Panc1 (cell line): ENCODE measurements around the gene ATXN7L1. TPM values are rescaled to one million over a fixed set of nuclear protein-coding genes. Genes with fewer than 3 reads are reported as not detected.

Experiments used
- ATAC-seq: fragments of 200-7000 bp; cut with Tn5 transposase; 2 replicates; pipeline ENCODE4 v1.9.1; 2020; ENCODE audit warnings: mild to moderate bottlenecking, moderate library complexity
- BruUV-seq: library from RNA; stranded (reverse); fragments of 400-500 nt; replicated peaks from 2 replicates; lab custom pipeline; 2021; lab: Mats Ljungman, UMichigan
- CTCF ChIA-PET: fragments of 300-600 bp; sonication (Branson Sonifier 250); formaldehyde crosslinking; loops from one replicate; lab custom pipeline; 2022; ENCODE audit warnings: antibody characterized with exemption; lab: Charles Lee
- POLR2A ChIA-PET: fragments of 300-600 bp; sonication (Branson Sonifier 250); formaldehyde crosslinking; loops from one replicate; lab custom pipeline; 2022; ENCODE audit warnings: antibody characterized with exemption; lab: Charles Lee
- DNase-seq: peaks from one replicate; pipeline ENCODE4 v3.0.0-alpha.2; 2010; ENCODE audit warnings: low read depth, low spot score
- H3K27ac ChIP-seq: 2 replicates; pipeline ENCODE4 v1.5.1; 2011; ENCODE audit warnings: mild to moderate bottlenecking, low read length, inconsistent platforms
- H3K27me3 ChIP-seq: fragments of 200-500 bp; sonication (Bioruptor generic); 2 replicates; pipeline ENCODE4 v1.6.0; 2014; ENCODE audit warnings: low read length, inconsistent platforms; ENCODE audit not compliant: control insufficient read depth, insufficient read depth
- H3K36me3 ChIP-seq: fragments of 200-500 bp; sonication (Bioruptor generic); 2 replicates; pipeline ENCODE4 v1.5.1; 2014; ENCODE audit warnings: inconsistent platforms, mild to moderate bottlenecking, low read length, moderate library complexity; ENCODE audit not compliant: control insufficient read depth, insufficient read depth
- H3K4me1 ChIP-seq: 2 replicates; pipeline ENCODE4 v1.5.1; 2011; ENCODE audit warnings: inconsistent platforms, mild to moderate bottlenecking, low read length, moderate library complexity; ENCODE audit not compliant: control insufficient read depth, insufficient read depth
- H3K4me3 ChIP-seq, 2 experiments: 2 replicates each; pipeline ENCODE4 v1.5.1; 2011 to 2012; ENCODE audit warnings: low read depth in 2 of 2, low read length in 2 of 2, mild to moderate bottlenecking in 2 of 2, inconsistent platforms in 1 of 2, moderate library complexity in 1 of 2
- H3K9me3 ChIP-seq: fragments of 200-500 bp; sonication (Bioruptor generic); 2 replicates; pipeline ENCODE4 v1.5.1; 2014; ENCODE audit warnings: low read depth, mild to moderate bottlenecking, inconsistent platforms, low read length, moderate library complexity; ENCODE audit not compliant: control insufficient read depth, insufficient read depth
- POLR2AphosphoS5 ChIP-seq: IDR thresholded peaks from 2 replicates; pipeline ENCODE4 v1.6.1; 2012; ENCODE audit warnings: mild to moderate bottlenecking, low read depth, low read length, moderate library complexity
- TCF7L2 ChIP-seq: IDR thresholded peaks from 2 replicates; pipeline ENCODE4 v1.6.1; 2011; ENCODE audit warnings: mild to moderate bottlenecking, low read depth, low read length, inconsistent platforms
- in situ Hi-C: cut with HindIII; loops from 2 replicates; pipeline ENCODE4 v1.10.0; 2016; ENCODE audit warnings: low sequenced_read_pairs, low pct_unique_long_range_greater_than_20kb
- intact Hi-C: fragments of 100-400 bp; cut with micrococcal nuclease; formaldehyde crosslinking; loops from one replicate; pipeline ENCODE4 v1.10.0; 2022; ENCODE audit not compliant: unreplicated experiment
- total RNA-seq: library from RNA; stranded (reverse); gene quantifications from one replicate; pipeline ENCODE4 v1.2.1, GENCODE V29; 2021; ENCODE audit not compliant: unreplicated experiment
- TF ChIP-seq, protein P1 (sequence below): fragments of 450-650 bp; IDR thresholded peaks from 2 replicates; pipeline ENCODE4 v1.5.1; 2017; ENCODE audit warnings: mild to moderate bottlenecking
- TF ChIP-seq, protein P2 (sequence below), 2 experiments: IDR thresholded peaks; 2 replicates each; pipeline ENCODE4 v1.6.1; 2011 to 2012; ENCODE audit warnings: low read depth in 2 of 2, control low read depth in 1 of 2, low read length in 1 of 2, mild to moderate bottlenecking in 1 of 2, moderate library complexity in 1 of 2; ENCODE audit not compliant: insufficient read depth in 1 of 2

The ATXN7L1 gene
- total RNA-seq, 1 experiment from 2014 or later: 10.8 TPM

DNA sequence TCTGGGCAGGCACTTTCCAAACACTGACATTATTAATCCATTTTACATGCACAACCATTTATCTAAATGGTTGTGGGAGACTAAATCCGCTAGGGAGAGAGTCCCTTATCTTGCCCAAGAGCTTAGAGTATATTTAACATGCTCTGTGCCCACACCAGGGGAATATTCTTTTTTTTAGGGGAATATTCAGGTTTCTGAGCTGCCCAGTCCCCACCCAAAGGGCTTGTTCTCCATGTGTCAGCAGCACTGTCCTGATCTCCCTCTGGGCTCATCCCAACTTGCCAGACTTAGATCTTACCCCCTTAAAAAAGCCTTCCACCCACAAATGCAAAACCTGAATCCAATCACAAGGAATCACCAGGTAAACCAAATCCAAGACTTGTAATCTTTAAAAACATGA, 132.1 kb downstream of the ATXN7L1 start:
- Histone ChIP-seq H3K36me3 (no peaks in the 10 kb centered on the region), H3K27ac (no peak overlapping the region), H3K27me3 (no peaks in the 10 kb centered on the region), H3K9me3 (no peaks in the 10 kb centered on the region), H3K4me3 (no peak overlapping the region), H3K4me1 (no peaks in the 10 kb centered on the region)
- POLR2A ChIA-PET: no interaction called here
- in situ Hi-C loops (no loop called here), intact Hi-C loops (loop anchor here (10.0 kb wide), 1 partner anchor 89 kb away; no protein-coding TSS in a partner anchor)
- BruUV-seq: no TSS peak
- ATAC-seq (no peak), DNase-seq (no peak)
- TF ChIP-seq TCF7L2 (no peak), POLR2AphosphoS5 (no peak)
- TF ChIP-seq, protein P1, sequence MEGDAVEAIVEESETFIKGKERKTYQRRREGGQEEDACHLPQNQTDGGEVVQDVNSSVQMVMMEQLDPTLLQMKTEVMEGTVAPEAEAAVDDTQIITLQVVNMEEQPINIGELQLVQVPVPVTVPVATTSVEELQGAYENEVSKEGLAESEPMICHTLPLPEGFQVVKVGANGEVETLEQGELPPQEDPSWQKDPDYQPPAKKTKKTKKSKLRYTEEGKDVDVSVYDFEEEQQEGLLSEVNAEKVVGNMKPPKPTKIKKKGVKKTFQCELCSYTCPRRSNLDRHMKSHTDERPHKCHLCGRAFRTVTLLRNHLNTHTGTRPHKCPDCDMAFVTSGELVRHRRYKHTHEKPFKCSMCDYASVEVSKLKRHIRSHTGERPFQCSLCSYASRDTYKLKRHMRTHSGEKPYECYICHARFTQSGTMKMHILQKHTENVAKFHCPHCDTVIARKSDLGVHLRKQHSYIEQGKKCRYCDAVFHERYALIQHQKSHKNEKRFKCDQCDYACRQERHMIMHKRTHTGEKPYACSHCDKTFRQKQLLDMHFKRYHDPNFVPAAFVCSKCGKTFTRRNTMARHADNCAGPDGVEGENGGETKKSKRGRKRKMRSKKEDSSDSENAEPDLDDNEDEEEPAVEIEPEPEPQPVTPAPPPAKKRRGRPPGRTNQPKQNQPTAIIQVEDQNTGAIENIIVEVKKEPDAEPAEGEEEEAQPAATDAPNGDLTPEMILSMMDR: no peak
- CTCF ChIA-PET: no interaction called here

DNA sequence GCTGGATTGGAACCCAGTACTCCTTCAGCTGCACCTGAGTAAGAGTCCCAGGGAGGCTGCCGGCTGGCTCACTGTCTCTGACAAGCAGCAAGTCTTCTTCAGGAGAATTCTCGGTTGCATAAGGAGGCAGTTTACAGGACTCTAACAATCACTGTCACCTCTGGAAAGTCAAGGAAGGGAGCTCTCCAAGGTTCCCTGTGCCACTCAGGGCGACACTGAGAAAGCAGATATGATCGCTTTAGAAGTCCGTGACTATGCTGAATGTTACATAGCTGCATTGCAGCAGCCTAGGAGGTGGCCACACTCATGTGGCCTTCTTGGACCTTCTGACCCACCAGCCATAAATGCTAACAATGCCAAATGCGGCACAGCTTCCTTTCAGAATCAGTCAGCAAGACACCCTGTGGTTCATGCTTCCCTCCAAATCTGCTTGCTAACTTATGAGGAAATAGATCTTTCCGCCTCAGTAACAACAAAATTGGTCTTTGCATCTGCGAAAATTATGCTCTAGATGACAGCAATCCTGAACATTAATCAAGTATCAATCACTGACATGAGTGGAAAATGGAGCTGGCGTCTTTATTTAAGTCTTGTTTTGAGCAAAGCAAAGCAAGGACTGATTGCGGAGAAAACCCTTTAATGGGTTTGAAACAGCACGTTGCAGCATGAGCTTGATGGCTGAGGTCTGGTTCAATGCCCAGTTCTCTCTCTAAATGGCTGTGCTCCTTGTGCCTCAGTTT, 132.9 kb downstream of the ATXN7L1 start:
- BruUV-seq: no TSS peak
- DNase-seq (no peak), ATAC-seq (no peak)
- Histone ChIP-seq H3K27me3 (no peaks in the 10 kb centered on the region), H3K4me1 (no peaks in the 10 kb centered on the region), H3K4me3 (no peak overlapping the region), H3K36me3 (no peaks in the 10 kb centered on the region), H3K9me3 (no peaks in the 10 kb centered on the region), H3K27ac (no peak overlapping the region)
- ChIA-PET CTCF (no interaction called here), POLR2A (no interaction called here)
- in situ Hi-C loops (no loop called here), intact Hi-C loops (loop anchor here (10.0 kb wide), 1 partner anchor 89 kb away; no protein-coding TSS in a partner anchor)
- TF ChIP-seq, protein P1: no peak
- TF ChIP-seq, protein P2, sequence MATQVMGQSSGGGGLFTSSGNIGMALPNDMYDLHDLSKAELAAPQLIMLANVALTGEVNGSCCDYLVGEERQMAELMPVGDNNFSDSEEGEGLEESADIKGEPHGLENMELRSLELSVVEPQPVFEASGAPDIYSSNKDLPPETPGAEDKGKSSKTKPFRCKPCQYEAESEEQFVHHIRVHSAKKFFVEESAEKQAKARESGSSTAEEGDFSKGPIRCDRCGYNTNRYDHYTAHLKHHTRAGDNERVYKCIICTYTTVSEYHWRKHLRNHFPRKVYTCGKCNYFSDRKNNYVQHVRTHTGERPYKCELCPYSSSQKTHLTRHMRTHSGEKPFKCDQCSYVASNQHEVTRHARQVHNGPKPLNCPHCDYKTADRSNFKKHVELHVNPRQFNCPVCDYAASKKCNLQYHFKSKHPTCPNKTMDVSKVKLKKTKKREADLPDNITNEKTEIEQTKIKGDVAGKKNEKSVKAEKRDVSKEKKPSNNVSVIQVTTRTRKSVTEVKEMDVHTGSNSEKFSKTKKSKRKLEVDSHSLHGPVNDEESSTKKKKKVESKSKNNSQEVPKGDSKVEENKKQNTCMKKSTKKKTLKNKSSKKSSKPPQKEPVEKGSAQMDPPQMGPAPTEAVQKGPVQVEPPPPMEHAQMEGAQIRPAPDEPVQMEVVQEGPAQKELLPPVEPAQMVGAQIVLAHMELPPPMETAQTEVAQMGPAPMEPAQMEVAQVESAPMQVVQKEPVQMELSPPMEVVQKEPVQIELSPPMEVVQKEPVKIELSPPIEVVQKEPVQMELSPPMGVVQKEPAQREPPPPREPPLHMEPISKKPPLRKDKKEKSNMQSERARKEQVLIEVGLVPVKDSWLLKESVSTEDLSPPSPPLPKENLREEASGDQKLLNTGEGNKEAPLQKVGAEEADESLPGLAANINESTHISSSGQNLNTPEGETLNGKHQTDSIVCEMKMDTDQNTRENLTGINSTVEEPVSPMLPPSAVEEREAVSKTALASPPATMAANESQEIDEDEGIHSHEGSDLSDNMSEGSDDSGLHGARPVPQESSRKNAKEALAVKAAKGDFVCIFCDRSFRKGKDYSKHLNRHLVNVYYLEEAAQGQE (IDR thresholded peaks at IDR 0.05; ENCODE audit: insufficient read depth in 1 of 2, low read depth in 2 of 2, low read length in 1 of 2): peak; percentile 70 to 75
